HepG2 (cell line): ENCODE data around the gene DUOXA1. TPM values are rescaled to one million over a fixed set of nuclear protein-coding genes. Genes with fewer than 3 reads are reported as not detected.

Experiments
- ATAC-seq: fragments of 200-7000 bp; cut with Tn5 transposase; 3 replicates; pipeline ENCODE4 v1.9.1; 2020; ENCODE audit warnings: mild to moderate bottlenecking, moderate library complexity
- BruUV-seq: library from RNA; stranded (reverse); fragments of 400-500 nt; replicated peaks from 2 replicates; lab custom pipeline; 2021; lab: Mats Ljungman, UMichigan
- CTCF ChIA-PET: fragments of 300-600 bp; formaldehyde crosslinking; extraction: SDS; loops from one replicate; lab custom pipeline; 2021; ENCODE audit warnings: low total read pairs, inconsistent platforms, low intra/inter-chr PET ratio; lab: Yijun Ruan, JAX
- POLR2A ChIA-PET: fragments of 350-600 bp; sonication (Branson Sonifier 250); formaldehyde crosslinking; loops from one replicate; lab custom pipeline; 2020; ENCODE audit warnings: antibody characterized with exemption, inconsistent platforms; lab: Yijun Ruan, JAX
- DNase-seq: peaks from one replicate; pipeline ENCODE4 v3.0.0-alpha.2; 2015; ENCODE audit warnings: low spot score
- FAIRE-seq: peaks from 3 replicates; lab custom pipeline; 2011; peaks lifted over from hg19 to GRCh38; lab: Jason Lieb, UNC
- H2AFZ ChIP-seq: one replicate; pipeline ENCODE4 v1.6.1; 2011; ENCODE audit warnings: low read length, inconsistent platforms
- H3K27ac ChIP-seq: fragments of 300-600 bp; 3 replicates; pipeline ENCODE4 v1.8.0; 2011; ENCODE audit warnings: mixed run types, mild to moderate bottlenecking, mixed read lengths, low read length, inconsistent platforms; ENCODE audit not compliant: insufficient read depth; ENCODE audit errors: extremely low read length
- H3K27me3 ChIP-seq, 2 experiments: fragments of 200-600 bp in 1 of 2; 2 replicates in 1 of 2; 3 replicates in 1 of 2; pipeline versions ENCODE4 v1.6.0 to v1.8.0; 2011; ENCODE audit warnings: low read length in 2 of 2, mild to moderate bottlenecking in 2 of 2, moderate library complexity in 2 of 2, inconsistent platforms in 1 of 2; ENCODE audit not compliant: insufficient read depth in 2 of 2, control insufficient read depth in 1 of 2
- H3K36me3 ChIP-seq, 2 experiments: fragments of 200-600 bp in 1 of 2; replicated peaks in 1 of 2; 2 replicates in 1 of 2; 3 replicates in 1 of 2; pipeline versions ENCODE4 v1.5.1 to v1.8.0; 2011; ENCODE audit warnings: low read length in 2 of 2, inconsistent platforms in 1 of 2; ENCODE audit not compliant: insufficient read depth in 2 of 2, control insufficient read depth in 1 of 2
- H3K4me1 ChIP-seq: 2 replicates; pipeline ENCODE4 v1.5.1; 2012; ENCODE audit warnings: low read length, inconsistent platforms; ENCODE audit not compliant: insufficient read depth
- H3K4me2 ChIP-seq: 2 replicates; pipeline ENCODE4 v1.6.0; 2011; ENCODE audit warnings: low read depth, low read length, inconsistent platforms
- H3K4me3 ChIP-seq, 3 experiments: fragments of 200-600 bp in 1 of 3; sonication (generic), shearing (Covaris generic) in 1 of 3; replicated peaks in 1 of 3; 2 replicates each; pipeline ENCODE4 v1.5.1; 2011 to 2016; ENCODE audit warnings: low read length in 3 of 3, inconsistent platforms in 2 of 3, low read depth in 2 of 3, mild to moderate bottlenecking in 2 of 3, control low read depth in 1 of 3, mixed read lengths in 1 of 3; ENCODE audit not compliant: insufficient read depth in 1 of 3
- H3K79me2 ChIP-seq: one replicate; pipeline ENCODE4 v1.6.1; 2011; ENCODE audit warnings: low read length, inconsistent platforms; ENCODE audit not compliant: insufficient read depth
- H3K9ac ChIP-seq: 2 replicates; pipeline ENCODE4 v1.6.0; 2011; ENCODE audit warnings: mild to moderate bottlenecking, low read depth, low read length, inconsistent platforms; ENCODE audit not compliant: insufficient read depth
- H3K9me3 ChIP-seq: 2 replicates; pipeline ENCODE4 v1.5.1; 2012; ENCODE audit warnings: mild to moderate bottlenecking, low read length
- H4K20me1 ChIP-seq: 2 replicates; pipeline ENCODE4 v1.6.0; 2011; ENCODE audit warnings: inconsistent platforms, mild to moderate bottlenecking, low read length, moderate library complexity; ENCODE audit not compliant: insufficient read depth
- HMG20B ChIP-seq: conservative IDR thresholded peaks from 2 replicates; pipeline ENCODE4 v1.6.1; 2016; ENCODE audit warnings: missing genetic modification reagents, missing compliant biosample characterization
- KLF13 ChIP-seq: sonication (generic); formaldehyde crosslinking; IDR thresholded peaks from 2 replicates; pipeline ENCODE4 v1.4.0; 2020; ENCODE audit warnings: mild to moderate bottlenecking, missing genetic modification reagents
- NFYC ChIP-seq: IDR thresholded peaks from 2 replicates; pipeline ENCODE4 v1.6.1; 2016; ENCODE audit warnings: missing genetic modification reagents, missing compliant biosample characterization
- ZFP36 ChIP-seq: fragments of 150-350 bp; IDR thresholded peaks from 2 replicates; pipeline ENCODE4 v1.6.1; 2018; ENCODE audit warnings: borderline replicate concordance, low read length, low read depth; ENCODE audit not compliant: partially characterized antibody
- ZKSCAN8 ChIP-seq: IDR thresholded peaks from 2 replicates; pipeline ENCODE4 v1.6.1; 2016; ENCODE audit warnings: borderline replicate concordance, missing genetic modification reagents, missing compliant biosample characterization
- ZNF235 ChIP-seq: sonication (generic); formaldehyde crosslinking; IDR thresholded peaks from 2 replicates; pipeline ENCODE4 v1.8.1; 2023; ENCODE audit warnings: mild to moderate bottlenecking, missing genetic modification reagents, borderline replicate concordance
- ZNF251 ChIP-seq: sonication (generic); formaldehyde crosslinking; IDR thresholded peaks from 2 replicates; pipeline ENCODE4 v1.9.0; 2021; ENCODE audit warnings: mild to moderate bottlenecking, missing genetic modification reagents
- ZNF383 ChIP-seq: sonication (generic); formaldehyde crosslinking; IDR thresholded peaks from 2 replicates; pipeline ENCODE4 v1.4.0; 2020; ENCODE audit warnings: missing genetic modification reagents, mild to moderate bottlenecking, borderline replicate concordance
- ZNF552 ChIP-seq: sonication (generic); formaldehyde crosslinking; IDR thresholded peaks from 2 replicates; pipeline ENCODE4 v1.9.0; 2022; ENCODE audit warnings: missing genetic modification reagents, mild to moderate bottlenecking, borderline replicate concordance
- ZNF761 ChIP-seq: sonication (generic); formaldehyde crosslinking; conservative IDR thresholded peaks from 2 replicates; pipeline ENCODE4 v1.4.0; 2020; ENCODE audit warnings: mild to moderate bottlenecking, missing genetic modification reagents
- WGBS: methylation state at CpG from one replicate; pipeline ENCODE4 v1.1.6; 2017; ENCODE audit warnings: low lambda C conversion rate; 5-methylcytosine and 5-hydroxymethylcytosine counted together
- in situ Hi-C: cut with HindIII; loops from 2 replicates; pipeline ENCODE4 v1.10.0; 2017; ENCODE audit warnings: low pct_unique_long_range_greater_than_20kb; ENCODE audit not compliant: extremely low pct_ligation_motif_present
- intact Hi-C: fragments of 100-400 bp; cut with micrococcal nuclease; formaldehyde crosslinking; loops from one replicate; pipeline ENCODE4 v1.10.0; 2022; ENCODE audit not compliant: unreplicated experiment
- polyA plus RNA-seq, 8 experiments: library from polyadenylated mRNA; depleted of rRNA in 3 of 8; stranded (reverse) in 7 of 8; unstranded in 1 of 8; fragments of >200 nt; fragmentation: Illumina TruSeq in 4 of 8; extraction: Trizol in 4 of 8; gene quantifications; 2 replicates each; pipeline versions ENCODE4 v1.2.1 to v1.2.3, GENCODE V29; 2011 to 2016; ENCODE audit warnings: low read depth in 4 of 8, missing spikeins in 1 of 8, mixed read lengths in 1 of 8; ENCODE audit not compliant: insufficient read depth in 1 of 8
- total RNA-seq, 5 experiments: library from RNA; depleted of rRNA; stranded (reverse); fragments of >200 nt; fragmentation: Illumina TruSeq; extraction: Trizol; gene quantifications; 2 replicates each; pipeline ENCODE4 v1.2.3, GENCODE V29; 2016; ENCODE audit warnings: low read depth in 1 of 5
- TF ChIP-seq, protein P1 (sequence below): sonication (generic); formaldehyde crosslinking; IDR thresholded peaks from 2 replicates; pipeline ENCODE4 v1.4.0; 2020; ENCODE audit warnings: missing genetic modification reagents
- TF ChIP-seq, protein P2 (sequence below): sonication (generic); formaldehyde crosslinking; IDR thresholded peaks from 2 replicates; pipeline ENCODE4 v1.5.0; 2020; ENCODE audit warnings: missing genetic modification reagents
- TF ChIP-seq, protein P3 (sequence below): sonication (generic); formaldehyde crosslinking; IDR thresholded peaks from 2 replicates; pipeline ENCODE4 v1.8.1; 2023; ENCODE audit warnings: mild to moderate bottlenecking, missing genetic modification reagents, borderline replicate concordance
- TF ChIP-seq, protein P4 (sequence below): sonication (generic); formaldehyde crosslinking; IDR thresholded peaks from 2 replicates; pipeline ENCODE4 v1.8.0; 2022; ENCODE audit warnings: mild to moderate bottlenecking, missing genetic modification reagents; ENCODE audit not compliant: insufficient replicate concordance
- TF ChIP-seq, protein P5 (sequence below): sonication (generic); formaldehyde crosslinking; IDR thresholded peaks from 2 replicates; pipeline ENCODE4 v1.4.0; 2020; ENCODE audit warnings: low read depth, mild to moderate bottlenecking, missing genetic modification reagents

DUOXA1 gene
- total and polyA plus RNA-seq, 2 of the 13 experiments (the other 11 are each of a cell fraction or from before 2014, with no cell fraction given), result not detected

DNA sequence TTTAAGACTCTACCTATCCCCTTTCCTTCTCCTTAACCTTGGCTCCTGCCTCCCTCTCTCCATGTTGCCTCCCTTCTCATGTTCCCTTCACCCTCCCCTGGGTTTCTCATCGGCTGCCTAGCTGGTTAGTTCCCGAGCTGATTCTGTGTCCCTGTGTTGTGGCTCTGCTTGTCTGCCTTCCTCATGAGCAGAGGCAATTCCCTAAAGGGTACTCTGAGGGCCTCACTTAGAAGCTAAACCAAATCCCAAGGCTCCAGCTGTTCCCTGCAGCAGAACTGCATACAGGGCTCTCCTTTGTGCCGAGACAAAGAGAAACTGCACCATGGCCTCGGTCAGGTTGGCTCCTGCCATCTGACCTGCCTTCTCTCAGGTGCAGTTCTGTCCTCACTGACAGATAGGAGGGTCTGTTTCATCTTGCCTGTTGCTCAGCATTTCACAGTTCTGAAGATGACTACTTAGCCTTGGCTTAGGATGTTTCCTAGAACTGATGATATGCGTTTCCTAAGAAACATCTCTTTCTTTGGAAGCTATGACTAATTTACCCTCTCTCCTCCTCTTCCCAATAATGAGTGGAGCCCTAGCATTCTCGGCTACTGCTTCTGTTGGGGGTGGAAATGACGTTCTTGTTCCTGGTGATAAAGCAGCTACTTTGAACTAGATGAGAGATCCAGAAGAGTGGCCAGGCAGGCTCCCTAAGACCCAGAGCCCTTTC lies 27.2 kb upstream of the DUOXA1 start (continued):
- TF ChIP-seq, protein P1, sequence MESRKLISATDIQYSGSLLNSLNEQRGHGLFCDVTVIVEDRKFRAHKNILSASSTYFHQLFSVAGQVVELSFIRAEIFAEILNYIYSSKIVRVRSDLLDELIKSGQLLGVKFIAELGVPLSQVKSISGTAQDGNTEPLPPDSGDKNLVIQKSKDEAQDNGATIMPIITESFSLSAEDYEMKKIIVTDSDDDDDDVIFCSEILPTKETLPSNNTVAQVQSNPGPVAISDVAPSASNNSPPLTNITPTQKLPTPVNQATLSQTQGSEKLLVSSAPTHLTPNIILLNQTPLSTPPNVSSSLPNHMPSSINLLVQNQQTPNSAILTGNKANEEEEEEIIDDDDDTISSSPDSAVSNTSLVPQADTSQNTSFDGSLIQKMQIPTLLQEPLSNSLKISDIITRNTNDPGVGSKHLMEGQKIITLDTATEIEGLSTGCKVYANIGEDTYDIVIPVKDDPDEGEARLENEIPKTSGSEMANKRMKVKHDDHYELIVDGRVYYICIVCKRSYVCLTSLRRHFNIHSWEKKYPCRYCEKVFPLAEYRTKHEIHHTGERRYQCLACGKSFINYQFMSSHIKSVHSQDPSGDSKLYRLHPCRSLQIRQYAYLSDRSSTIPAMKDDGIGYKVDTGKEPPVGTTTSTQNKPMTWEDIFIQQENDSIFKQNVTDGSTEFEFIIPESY, result no peak
- TF ChIP-seq, protein P2, sequence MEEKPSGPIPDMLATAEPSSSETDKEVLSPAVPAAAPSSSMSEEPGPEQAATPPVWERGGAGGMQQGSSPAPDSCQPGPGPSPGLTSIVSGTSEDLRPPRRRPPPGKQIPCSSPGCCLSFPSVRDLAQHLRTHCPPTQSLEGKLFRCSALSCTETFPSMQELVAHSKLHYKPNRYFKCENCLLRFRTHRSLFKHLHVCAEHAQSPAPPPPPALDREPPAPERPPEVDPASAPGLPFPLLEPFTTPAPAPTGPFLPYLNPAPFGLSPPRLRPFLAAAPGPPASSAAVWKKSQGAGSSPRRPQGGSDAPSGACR (CRISPR knock-in tag), result no peak
- no peak for TF ChIP-seq ZKSCAN8
- no peak for TF ChIP-seq ZNF235 (CRISPR knock-in tag)
- TF ChIP-seq, protein P3, sequence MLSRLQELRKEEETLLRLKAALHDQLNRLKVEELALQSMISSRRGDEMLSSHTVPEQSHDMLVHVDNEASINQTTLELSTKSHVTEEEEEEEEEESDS (CRISPR knock-in tag), result no peak
- no peak for TF ChIP-seq ZNF383 (CRISPR knock-in tag)
- no peak for TF ChIP-seq ZNF251
- TF ChIP-seq NFYC (CRISPR knock-in tag), result no peak
- TF ChIP-seq KLF13, result no peak
- TF ChIP-seq, all 625 proteins: peak for 0

DNA sequence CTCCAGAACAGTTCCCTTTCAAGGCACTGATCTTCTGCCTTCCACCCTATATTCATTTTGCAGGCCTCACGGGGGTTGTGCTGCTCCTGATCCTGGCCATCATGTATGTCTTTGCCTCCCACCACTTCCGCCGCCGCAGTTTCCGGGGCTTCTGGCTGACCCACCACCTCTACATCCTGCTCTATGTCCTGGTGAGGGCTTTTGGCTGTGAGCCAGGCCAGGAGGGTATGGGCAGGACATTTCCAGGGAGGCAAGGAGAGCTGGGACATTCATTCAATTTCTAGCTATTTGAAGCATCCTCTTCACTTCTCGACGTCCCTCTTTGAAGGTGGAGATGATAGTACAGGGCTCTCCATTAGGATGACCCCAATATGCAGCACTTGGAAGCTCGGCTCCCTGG lies 26.1 kb upstream of the DUOXA1 start:
- H3K9me3 ChIP-seq, result no peaks in the 10 kb centered on the region
- FAIRE-seq, result no peak
- H3K27me3 ChIP-seq, result no peaks in the 10 kb centered on the region; a peak in 1 of 5 replicates
- ChIA-PET CTCF (no interaction called here), POLR2A (no interaction called here)
- intact Hi-C loops (no loop called here), in situ Hi-C loops (no loop called here)
- H3K9ac ChIP-seq, result no peak overlapping the region
- 72% methylated on average over 8 of the region's 8 CpGs for WGBS
- no peak overlapping the region for H3K4me3 ChIP-seq
- H3K79me2 ChIP-seq, result no peaks in the 10 kb centered on the region
- no peaks in the 10 kb centered on the region for H4K20me1 ChIP-seq
- no TSS peak for BruUV-seq
- no peak for ATAC-seq
- no peaks in the 10 kb centered on the region for H3K36me3 ChIP-seq
- H2AFZ ChIP-seq, result no peak overlapping the region
- DNase-seq, result no peak
- no peak overlapping the region for H3K4me2 ChIP-seq
- H3K27ac ChIP-seq, result no peak overlapping the region
- H3K4me1 ChIP-seq, result no peaks in the 10 kb centered on the region
- TF ChIP-seq, protein P4, sequence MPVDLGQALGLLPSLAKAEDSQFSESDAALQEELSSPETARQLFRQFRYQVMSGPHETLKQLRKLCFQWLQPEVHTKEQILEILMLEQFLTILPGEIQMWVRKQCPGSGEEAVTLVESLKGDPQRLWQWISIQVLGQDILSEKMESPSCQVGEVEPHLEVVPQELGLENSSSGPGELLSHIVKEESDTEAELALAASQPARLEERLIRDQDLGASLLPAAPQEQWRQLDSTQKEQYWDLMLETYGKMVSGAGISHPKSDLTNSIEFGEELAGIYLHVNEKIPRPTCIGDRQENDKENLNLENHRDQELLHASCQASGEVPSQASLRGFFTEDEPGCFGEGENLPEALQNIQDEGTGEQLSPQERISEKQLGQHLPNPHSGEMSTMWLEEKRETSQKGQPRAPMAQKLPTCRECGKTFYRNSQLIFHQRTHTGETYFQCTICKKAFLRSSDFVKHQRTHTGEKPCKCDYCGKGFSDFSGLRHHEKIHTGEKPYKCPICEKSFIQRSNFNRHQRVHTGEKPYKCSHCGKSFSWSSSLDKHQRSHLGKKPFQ (CRISPR knock-in tag), result no peak
- no peak for TF ChIP-seq ZNF552
- TF ChIP-seq HMG20B (CRISPR knock-in tag), result no peak
- no peak for TF ChIP-seq ZNF235 (CRISPR knock-in tag)
- TF ChIP-seq ZFP36, result no peak
- no peak for TF ChIP-seq ZNF761 (CRISPR knock-in tag)
- TF ChIP-seq, protein P5, sequence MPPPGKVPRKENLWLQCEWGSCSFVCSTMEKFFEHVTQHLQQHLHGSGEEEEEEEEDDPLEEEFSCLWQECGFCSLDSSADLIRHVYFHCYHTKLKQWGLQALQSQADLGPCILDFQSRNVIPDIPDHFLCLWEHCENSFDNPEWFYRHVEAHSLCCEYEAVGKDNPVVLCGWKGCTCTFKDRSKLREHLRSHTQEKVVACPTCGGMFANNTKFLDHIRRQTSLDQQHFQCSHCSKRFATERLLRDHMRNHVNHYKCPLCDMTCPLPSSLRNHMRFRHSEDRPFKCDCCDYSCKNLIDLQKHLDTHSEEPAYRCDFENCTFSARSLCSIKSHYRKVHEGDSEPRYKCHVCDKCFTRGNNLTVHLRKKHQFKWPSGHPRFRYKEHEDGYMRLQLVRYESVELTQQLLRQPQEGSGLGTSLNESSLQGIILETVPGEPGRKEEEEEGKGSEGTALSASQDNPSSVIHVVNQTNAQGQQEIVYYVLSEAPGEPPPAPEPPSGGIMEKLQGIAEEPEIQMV (CRISPR knock-in tag), result no peak
